Thyroid gland (tissue), 4 donors: ENCODE measurements around the gene LCT.

ENCODE experiments used
- POLR2A ChIP-seq, 2 donors: fragments of 450-650 bp; IDR thresholded peaks; one replicate each; pipeline ENCODE4 v1.6.1; 2017; ENCODE audit warnings: antibody characterized with exemption in 2 of 2, mild to moderate bottlenecking in 2 of 2, moderate library complexity in 1 of 2
- TF ChIP-seq, protein P1 (sequence below), 6 experiments: fragments of 200-600 bp in 3 of 6; fragments of 450-650 bp in 3 of 6; sonication (generic) in 3 of 6; IDR thresholded peaks; one replicate each; pipeline ENCODE4 v1.5.1; 2016 to 2019; ENCODE audit warnings: antibody characterized with exemption in 6 of 6, mild to moderate bottlenecking in 2 of 6, inconsistent platforms in 1 of 6, moderate library complexity in 1 of 6

GRCh38 chr2:135822855-135823254 lies 14.1 kb downstream of the LCT start:
- TF ChIP-seq, protein P1, sequence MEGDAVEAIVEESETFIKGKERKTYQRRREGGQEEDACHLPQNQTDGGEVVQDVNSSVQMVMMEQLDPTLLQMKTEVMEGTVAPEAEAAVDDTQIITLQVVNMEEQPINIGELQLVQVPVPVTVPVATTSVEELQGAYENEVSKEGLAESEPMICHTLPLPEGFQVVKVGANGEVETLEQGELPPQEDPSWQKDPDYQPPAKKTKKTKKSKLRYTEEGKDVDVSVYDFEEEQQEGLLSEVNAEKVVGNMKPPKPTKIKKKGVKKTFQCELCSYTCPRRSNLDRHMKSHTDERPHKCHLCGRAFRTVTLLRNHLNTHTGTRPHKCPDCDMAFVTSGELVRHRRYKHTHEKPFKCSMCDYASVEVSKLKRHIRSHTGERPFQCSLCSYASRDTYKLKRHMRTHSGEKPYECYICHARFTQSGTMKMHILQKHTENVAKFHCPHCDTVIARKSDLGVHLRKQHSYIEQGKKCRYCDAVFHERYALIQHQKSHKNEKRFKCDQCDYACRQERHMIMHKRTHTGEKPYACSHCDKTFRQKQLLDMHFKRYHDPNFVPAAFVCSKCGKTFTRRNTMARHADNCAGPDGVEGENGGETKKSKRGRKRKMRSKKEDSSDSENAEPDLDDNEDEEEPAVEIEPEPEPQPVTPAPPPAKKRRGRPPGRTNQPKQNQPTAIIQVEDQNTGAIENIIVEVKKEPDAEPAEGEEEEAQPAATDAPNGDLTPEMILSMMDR (IDR thresholded peaks at IDR 0.05): no peak
- no peak for TF ChIP-seq POLR2A (IDR thresholded peaks at IDR 0.05)
